ENCODE results near the gene PSMC3IP.

DNA sequence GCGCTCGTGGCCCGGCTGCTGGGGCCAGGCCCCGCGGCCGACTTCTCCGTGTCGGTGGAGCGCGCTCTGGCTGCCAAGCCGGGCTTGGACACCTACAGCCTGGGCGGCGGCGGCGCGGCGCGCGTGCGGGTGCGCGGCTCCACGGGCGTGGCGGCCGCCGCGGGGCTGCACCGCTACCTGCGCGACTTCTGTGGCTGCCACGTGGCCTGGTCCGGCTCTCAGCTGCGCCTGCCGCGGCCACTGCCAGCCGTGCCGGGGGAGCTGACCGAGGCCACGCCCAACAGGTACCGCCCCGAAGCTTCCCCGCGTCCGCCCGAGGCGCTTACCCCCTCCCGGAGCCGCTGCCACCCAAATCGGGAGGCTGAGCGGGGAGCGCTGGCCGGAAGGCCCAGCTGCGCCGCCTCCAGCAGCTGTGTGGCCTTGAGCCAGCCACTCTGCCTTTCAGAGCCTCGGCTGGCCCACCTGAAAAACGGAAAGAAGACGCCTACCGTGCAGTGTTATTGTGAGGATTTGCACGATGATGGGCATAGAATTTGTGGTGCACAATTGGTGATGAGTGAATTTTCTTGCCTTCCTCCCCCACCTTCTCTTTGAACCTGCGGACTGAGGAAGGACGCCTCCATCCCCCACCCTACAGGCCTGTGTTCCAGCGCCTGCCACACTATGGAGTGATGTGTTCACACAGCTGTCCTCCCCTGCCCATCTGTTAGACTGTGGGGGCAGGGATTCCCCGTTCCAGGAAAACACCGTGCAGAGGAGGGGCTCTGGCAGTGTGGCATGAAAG, 41.0 kb downstream of the PSMC3IP start:
- TF ChIP-seq, protein P1, sequence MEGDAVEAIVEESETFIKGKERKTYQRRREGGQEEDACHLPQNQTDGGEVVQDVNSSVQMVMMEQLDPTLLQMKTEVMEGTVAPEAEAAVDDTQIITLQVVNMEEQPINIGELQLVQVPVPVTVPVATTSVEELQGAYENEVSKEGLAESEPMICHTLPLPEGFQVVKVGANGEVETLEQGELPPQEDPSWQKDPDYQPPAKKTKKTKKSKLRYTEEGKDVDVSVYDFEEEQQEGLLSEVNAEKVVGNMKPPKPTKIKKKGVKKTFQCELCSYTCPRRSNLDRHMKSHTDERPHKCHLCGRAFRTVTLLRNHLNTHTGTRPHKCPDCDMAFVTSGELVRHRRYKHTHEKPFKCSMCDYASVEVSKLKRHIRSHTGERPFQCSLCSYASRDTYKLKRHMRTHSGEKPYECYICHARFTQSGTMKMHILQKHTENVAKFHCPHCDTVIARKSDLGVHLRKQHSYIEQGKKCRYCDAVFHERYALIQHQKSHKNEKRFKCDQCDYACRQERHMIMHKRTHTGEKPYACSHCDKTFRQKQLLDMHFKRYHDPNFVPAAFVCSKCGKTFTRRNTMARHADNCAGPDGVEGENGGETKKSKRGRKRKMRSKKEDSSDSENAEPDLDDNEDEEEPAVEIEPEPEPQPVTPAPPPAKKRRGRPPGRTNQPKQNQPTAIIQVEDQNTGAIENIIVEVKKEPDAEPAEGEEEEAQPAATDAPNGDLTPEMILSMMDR (conservative IDR thresholded peaks at IDR 0.05), result no peak
- TF ChIP-seq ZFX (IDR thresholded peaks at IDR 0.05), result peak; percentile 72; the same call in 1 of the 2 replicates

All from C4-2B (cell line).